H9 (cell line): ENCODE data around the gene AAMP. TPM values are rescaled to one million over a fixed set of nuclear protein-coding genes. Genes with fewer than 3 reads are reported as not detected.
"Not testable (repeated sequence)": the region's sequence is repeated elsewhere in the genome, so short reads cannot be mapped to it uniquely, and the experiment has no call there.

ENCODE experiments used
- DNase-seq: peaks from one replicate; pipeline ENCODE4 v3.0.0-alpha.2; 2017
- H2AFZ ChIP-seq: one replicate; pipeline ENCODE4 v1.6.1; 2013; ENCODE audit warnings: mild to moderate bottlenecking, low read length, control low read depth, moderate library complexity
- H2AK5ac ChIP-seq: 2 replicates; pipeline ENCODE4 v1.6.1; 2013; ENCODE audit warnings: low read length, control low read depth, mixed read lengths; ENCODE audit not compliant: insufficient read length
- H2BK120ac ChIP-seq: one replicate; pipeline ENCODE4 v1.6.1; 2013; ENCODE audit warnings: low read depth, mild to moderate bottlenecking, low read length, control low read depth, inconsistent platforms; ENCODE audit not compliant: poor library complexity, severe bottlenecking
- H2BK12ac ChIP-seq: 2 replicates; pipeline ENCODE4 v1.6.1; 2013; ENCODE audit warnings: low read length, control low read depth, mixed read lengths, low read depth; ENCODE audit not compliant: insufficient read length
- H2BK15ac ChIP-seq: 2 replicates; pipeline ENCODE4 v1.6.1; 2013; ENCODE audit warnings: low read depth, low read length, control low read depth
- H2BK20ac ChIP-seq: one replicate; pipeline ENCODE4 v1.6.1; 2013; ENCODE audit warnings: low read depth, mild to moderate bottlenecking, low read length, control low read depth, inconsistent platforms; ENCODE audit not compliant: poor library complexity, severe bottlenecking
- H2BK5ac ChIP-seq: 2 replicates; pipeline ENCODE4 v1.6.1; 2013; ENCODE audit warnings: low read length, control low read depth, mixed read lengths; ENCODE audit not compliant: insufficient read length
- H3K14ac ChIP-seq: 2 replicates; pipeline ENCODE4 v1.6.1; 2013; ENCODE audit warnings: low read length, control low read depth; ENCODE audit not compliant: insufficient read depth
- H3K18ac ChIP-seq: 2 replicates; pipeline ENCODE4 v1.6.1; 2013; ENCODE audit warnings: low read depth, mild to moderate bottlenecking, mixed read lengths, low read length, control low read depth; ENCODE audit not compliant: insufficient read length
- H3K23ac ChIP-seq: 2 replicates; pipeline ENCODE4 v1.6.1; 2013; ENCODE audit warnings: low read length, control low read depth, mixed read lengths, low read depth; ENCODE audit not compliant: insufficient read length
- H3K23me2 ChIP-seq: 2 replicates; pipeline ENCODE4 v1.6.1; 2013; ENCODE audit warnings: low read depth, mild to moderate bottlenecking, mixed read lengths, low read length, control low read depth; ENCODE audit not compliant: insufficient read length, poor library complexity, severe bottlenecking
- H3K27ac ChIP-seq: 2 replicates; pipeline ENCODE4 v1.5.1; 2013; ENCODE audit warnings: low read length, control low read depth, mixed read lengths, low read depth; ENCODE audit not compliant: insufficient read length
- H3K27me3 ChIP-seq: 2 replicates; pipeline ENCODE4 v1.6.1; 2013; ENCODE audit warnings: low read length, control low read depth, inconsistent platforms; ENCODE audit not compliant: insufficient read depth
- H3K4ac ChIP-seq: 2 replicates; pipeline ENCODE4 v1.6.1; 2013; ENCODE audit warnings: low read depth, mild to moderate bottlenecking, control low read depth, inconsistent platforms, low read length, moderate library complexity
- H3K4me1 ChIP-seq: 2 replicates; pipeline ENCODE4 v1.6.1; 2013; ENCODE audit warnings: low read length, control low read depth, inconsistent platforms; ENCODE audit not compliant: insufficient read depth
- H3K4me2 ChIP-seq: 2 replicates; pipeline ENCODE4 v1.6.1; 2013; ENCODE audit warnings: low read length, control low read depth, mixed read lengths; ENCODE audit not compliant: insufficient read length, insufficient read depth
- H3K56ac ChIP-seq: 2 replicates; pipeline ENCODE4 v1.6.1; 2013; ENCODE audit warnings: low read depth, mild to moderate bottlenecking, mixed read lengths, low read length, control low read depth; ENCODE audit not compliant: insufficient read length
- H3K79me1 ChIP-seq: 2 replicates; pipeline ENCODE4 v1.6.1; 2013; ENCODE audit warnings: low read depth, mild to moderate bottlenecking, moderate library complexity, low read length, control low read depth, inconsistent platforms; ENCODE audit not compliant: insufficient read depth, poor library complexity, severe bottlenecking
- H3K79me2 ChIP-seq: 2 replicates; pipeline ENCODE4 v1.6.1; 2013; ENCODE audit warnings: low read length, control low read depth, inconsistent platforms; ENCODE audit not compliant: insufficient read depth
- H3K9ac ChIP-seq: 2 replicates; pipeline ENCODE4 v1.6.1; 2013; ENCODE audit warnings: low read length, control low read depth, mixed read lengths; ENCODE audit not compliant: insufficient read length; ENCODE audit errors: extremely low read depth
- H3K9me3 ChIP-seq: one replicate; pipeline ENCODE4 v1.6.1; 2013; ENCODE audit warnings: low read depth, low read length, inconsistent platforms; ENCODE audit not compliant: control insufficient read depth
- H3T11ph ChIP-seq: one replicate; pipeline ENCODE4 v1.6.1; 2013; ENCODE audit warnings: mild to moderate bottlenecking, low read length, control low read depth, inconsistent platforms
- H4K20me1 ChIP-seq: one replicate; pipeline ENCODE4 v1.6.1; 2013; ENCODE audit not compliant: control insufficient read depth, insufficient read length, insufficient read depth
- H4K5ac ChIP-seq: 2 replicates; pipeline ENCODE4 v1.6.1; 2013; ENCODE audit warnings: low read depth, mild to moderate bottlenecking, mixed read lengths, low read length, control low read depth; ENCODE audit not compliant: insufficient read length
- H4K8ac ChIP-seq: replicated peaks from 2 replicates; pipeline ENCODE4 v1.6.1; 2013; ENCODE audit warnings: low read length, control low read depth, mixed read lengths, low read depth; ENCODE audit not compliant: insufficient read length
- H4K91ac ChIP-seq: 2 replicates; pipeline ENCODE4 v1.6.1; 2013; ENCODE audit warnings: low read depth, mild to moderate bottlenecking, moderate library complexity, mixed read lengths, low read length, control low read depth; ENCODE audit not compliant: insufficient read length
- H3K27ac Mint-ChIP-seq, 3 experiments: 2 replicates in 2 of 3; 3 replicates in 1 of 3; pipeline ENCODE4 v1.8.0; 2020 to 2021; ENCODE audit warnings: mixed read lengths in 3 of 3, mild to moderate bottlenecking in 1 of 3, moderate library complexity in 1 of 3
- H3K27me3 Mint-ChIP-seq: 2 replicates; pipeline ENCODE4 v1.8.0; 2021; ENCODE audit warnings: low read depth, mild to moderate bottlenecking, moderate library complexity, mixed read lengths
- H3K36me3 Mint-ChIP-seq, 3 experiments: 2 replicates in 2 of 3; 3 replicates in 1 of 3; pipeline ENCODE4 v1.8.0; 2020 to 2021; ENCODE audit warnings: low read depth in 3 of 3, mixed read lengths in 3 of 3; ENCODE audit not compliant: insufficient read depth in 1 of 3
- H3K4me1 Mint-ChIP-seq, 2 experiments: 2 replicates each; pipeline ENCODE4 v1.8.0; 2020; ENCODE audit warnings: mixed read lengths in 2 of 2
- H3K4me3 Mint-ChIP-seq, 2 experiments: 2 replicates in 1 of 2; 3 replicates in 1 of 2; pipeline ENCODE4 v1.8.0; 2020 to 2021; ENCODE audit warnings: mild to moderate bottlenecking in 2 of 2, mixed read lengths in 2 of 2, moderate library complexity in 1 of 2
- H3K9me3 Mint-ChIP-seq, 2 experiments: 2 replicates in 1 of 2; 3 replicates in 1 of 2; pipeline ENCODE4 v1.8.0; 2020; ENCODE audit warnings: mild to moderate bottlenecking in 2 of 2, mixed read lengths in 2 of 2, moderate library complexity in 1 of 2
- WGBS: extraction: QIAGEN DNeasy Blood & Tissue Kit; methylation state at CpG from one replicate; pipeline ENCODE4 v1.1.7; 2013; ENCODE audit warnings: missing lambda C conversion rate, low lambda C conversion rate, mixed read lengths; ENCODE audit not compliant: insufficient read length; ENCODE audit errors: extremely low coverage; 5-methylcytosine and 5-hydroxymethylcytosine counted together
- total RNA-seq: library from RNA; stranded (reverse); gene quantifications from 2 replicates; pipeline ENCODE4 v1.2.1, GENCODE V29; 2021
- TF ChIP-seq, protein P1 (sequence below): fragments of 200-600 bp; sonication (generic); conservative IDR thresholded peaks from 3 replicates; pipeline ENCODE4 v1.8.0; 2021; ENCODE audit warnings: antibody characterized with exemption, mild to moderate bottlenecking

The AAMP gene
- total RNA-seq, 1 experiment from 2014 or later: 103 TPM

DNA sequence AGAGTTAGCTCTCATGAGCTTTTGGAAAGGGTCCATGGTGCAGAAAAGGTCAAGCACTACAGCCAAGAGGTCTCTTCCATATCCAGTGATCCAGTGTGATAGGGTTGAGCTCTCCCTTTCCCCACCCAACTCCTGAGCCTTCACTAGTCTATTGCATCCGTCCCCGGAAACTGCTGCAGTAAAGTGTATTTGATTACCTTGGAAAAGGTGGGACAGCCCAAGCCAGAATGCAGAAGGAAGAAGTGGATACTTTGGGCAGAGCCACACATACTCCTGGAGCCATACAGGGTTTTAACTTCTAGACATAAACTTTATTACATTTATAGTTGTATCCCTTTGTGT is 3.9 kb upstream of the AAMP start:
- Histone ChIP-seq H2BK15ac (no peak overlapping the region), H3K9ac (no peak overlapping the region), H4K20me1 (no peaks in the 10 kb centered on the region), H3K18ac (no peak overlapping the region), H2BK12ac (no peak overlapping the region), H3K27me3 (no peaks in the 10 kb centered on the region), H3K4ac (no peak overlapping the region), H3K9me3 (no peaks in the 10 kb centered on the region), H2BK20ac (no peak overlapping the region), H2AK5ac (no peak overlapping the region), H3K4me2 (no peak overlapping the region), H3K79me2 (no peaks in the 10 kb centered on the region), H4K91ac (no peak overlapping the region), H3K4me1 (no peaks in the 10 kb centered on the region), H4K5ac (no peak overlapping the region), H2AFZ (no peak overlapping the region), H3K23ac (no peak overlapping the region), H3K27ac (no peak overlapping the region), H2BK5ac (no peak overlapping the region), H3T11ph (no peak overlapping the region), H3K14ac (no peak overlapping the region), H3K23me2 (peaks cover 9% of the 10 kb centered on the region), H3K56ac (no peak overlapping the region), H2BK120ac (no peak overlapping the region), H3K79me1 (no peaks in the 10 kb centered on the region), H4K8ac (no peak overlapping the region)
- TF ChIP-seq, protein P1, sequence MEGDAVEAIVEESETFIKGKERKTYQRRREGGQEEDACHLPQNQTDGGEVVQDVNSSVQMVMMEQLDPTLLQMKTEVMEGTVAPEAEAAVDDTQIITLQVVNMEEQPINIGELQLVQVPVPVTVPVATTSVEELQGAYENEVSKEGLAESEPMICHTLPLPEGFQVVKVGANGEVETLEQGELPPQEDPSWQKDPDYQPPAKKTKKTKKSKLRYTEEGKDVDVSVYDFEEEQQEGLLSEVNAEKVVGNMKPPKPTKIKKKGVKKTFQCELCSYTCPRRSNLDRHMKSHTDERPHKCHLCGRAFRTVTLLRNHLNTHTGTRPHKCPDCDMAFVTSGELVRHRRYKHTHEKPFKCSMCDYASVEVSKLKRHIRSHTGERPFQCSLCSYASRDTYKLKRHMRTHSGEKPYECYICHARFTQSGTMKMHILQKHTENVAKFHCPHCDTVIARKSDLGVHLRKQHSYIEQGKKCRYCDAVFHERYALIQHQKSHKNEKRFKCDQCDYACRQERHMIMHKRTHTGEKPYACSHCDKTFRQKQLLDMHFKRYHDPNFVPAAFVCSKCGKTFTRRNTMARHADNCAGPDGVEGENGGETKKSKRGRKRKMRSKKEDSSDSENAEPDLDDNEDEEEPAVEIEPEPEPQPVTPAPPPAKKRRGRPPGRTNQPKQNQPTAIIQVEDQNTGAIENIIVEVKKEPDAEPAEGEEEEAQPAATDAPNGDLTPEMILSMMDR: no peak
- no peaks in the 10 kb centered on the region for H3K9me3 Mint-ChIP-seq
- peaks cover 6 to 41% (median 34%) of the 10 kb centered on the region in 3 experiments for H3K36me3 Mint-ChIP-seq
- H3K4me3 Mint-ChIP-seq: no peak overlapping the region; a peak in 1 of 5 replicates
- H3K27ac Mint-ChIP-seq: no peak overlapping the region; a peak in 1 of 7 replicates
- no peaks in the 10 kb centered on the region; the same call in 1 of the 2 replicates for H3K27me3 Mint-ChIP-seq
- no CpG with 5 or more reads among the region's 2 CpGs for WGBS
- H3K4me1 Mint-ChIP-seq: peaks cover 18 to 21% of the 10 kb centered on the region in 2 experiments
- DNase-seq: no peak

GRCh38 chr2:218273214-218273907 is 3.4 kb upstream of the AAMP start:
- not testable (repeated sequence) for H3K9me3 ChIP-seq, H3K27ac ChIP-seq, H2BK5ac ChIP-seq, H3K4me1 ChIP-seq, H2BK12ac ChIP-seq, H2BK120ac ChIP-seq, H3K4me2 ChIP-seq, H2BK15ac ChIP-seq, H3K18ac ChIP-seq, H4K20me1 ChIP-seq, H3K4me3 Mint-ChIP-seq, H3K27me3 Mint-ChIP-seq, H4K8ac ChIP-seq, H3K27me3 ChIP-seq, H3K9ac ChIP-seq, H2AK5ac ChIP-seq, H3K23me2 ChIP-seq, H4K5ac ChIP-seq, H2BK20ac ChIP-seq, H3K23ac ChIP-seq, H3K14ac ChIP-seq, H2AFZ ChIP-seq, H3K9me3 Mint-ChIP-seq, H3K4ac ChIP-seq, H3T11ph ChIP-seq, H3K79me1 ChIP-seq, H4K91ac ChIP-seq, H3K56ac ChIP-seq, DNase-seq, H3K27ac Mint-ChIP-seq, H3K79me2 ChIP-seq
- Mint-ChIP-seq H3K4me1 (peaks cover 18 to 21% of the 10 kb centered on the region in 2 experiments), H3K36me3 (peaks cover 6 to 42% (median 34%) of the 10 kb centered on the region in 3 experiments)
- WGBS: no CpG with 5 or more reads among the region's 8 CpGs
